ENCODE results near the gene FSIP1.
"Not testable (repeated sequence)": the region's sequence is repeated elsewhere in the genome, so short reads cannot be mapped to it uniquely, and the experiment has no call there.

FSIP1 gene

DNA sequence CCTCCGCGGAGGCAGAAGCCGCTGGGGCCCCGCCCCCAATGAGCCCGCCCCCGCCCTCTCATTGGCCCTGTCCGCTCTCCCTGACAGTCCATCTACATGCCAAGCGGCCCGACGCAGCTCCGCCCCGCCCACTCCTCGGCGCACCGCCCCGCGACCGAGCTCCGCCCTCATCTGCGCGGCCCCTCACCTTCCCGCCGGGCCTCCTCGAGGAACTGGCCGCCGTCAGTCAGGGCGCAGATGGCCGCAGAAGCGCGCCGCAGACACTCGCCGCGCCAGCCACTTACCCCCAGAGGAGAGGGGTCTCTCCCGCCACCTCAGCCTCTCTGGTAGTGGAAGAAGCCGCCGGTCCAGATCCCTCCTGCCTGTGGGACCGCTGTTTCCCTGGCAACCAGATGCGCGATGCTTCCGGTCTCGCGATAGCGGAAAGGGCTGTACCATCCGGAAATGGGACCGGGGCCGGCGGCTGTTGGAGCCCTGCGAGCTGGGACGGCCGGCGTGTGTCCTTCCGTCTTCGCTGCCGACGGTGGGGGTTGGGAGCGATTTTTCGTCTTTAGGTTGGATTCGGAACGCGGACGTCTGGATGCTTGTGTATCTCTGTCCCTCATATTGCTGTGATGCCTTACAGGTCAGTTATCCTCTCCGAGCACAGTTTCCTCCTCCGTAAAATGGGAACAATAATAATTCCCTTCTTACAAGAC, at the start of gene FSIP1:
Gene FSIP1 (minus strand): TSS at position 401 of the 698 bp plus-strand sequence. CDS start 6,317 bp downstream, outside the sequence.
- DNase-seq (ENCODE audit: low read depth) = peak; percentile 92

GRCh38 chr15:39830166-39830565, 47.5 kb upstream of the FSIP1 start:
- no peak for DNase-seq (ENCODE audit: low read depth)

- DNase-seq (ENCODE audit: low read depth) = no peak
These were observed 45.8 kb upstream of the FSIP1 start for GRCh38 chr15:39828374-39828931.

DNA sequence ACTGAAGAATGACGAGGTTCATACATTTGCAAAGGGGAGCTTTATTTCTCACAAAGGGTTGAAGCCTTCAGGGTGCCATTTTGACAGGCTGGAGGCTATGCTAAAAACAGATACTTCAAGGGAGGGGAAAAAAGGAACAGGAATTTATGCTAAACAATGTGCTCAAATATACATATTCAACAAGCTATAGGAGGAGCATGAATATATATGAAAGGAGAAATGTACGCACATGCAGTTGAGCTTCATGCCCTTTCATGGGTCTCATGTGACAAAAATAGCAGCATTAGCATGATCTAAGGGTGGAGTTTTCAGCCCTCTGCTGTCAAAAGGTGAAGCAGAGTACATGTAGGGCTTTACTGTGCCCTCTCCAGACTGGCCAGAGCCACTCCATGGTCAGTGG, 44.3 kb upstream of the FSIP1 start:
- DNase-seq (ENCODE audit: low read depth) = no peak

- no peak for DNase-seq (ENCODE audit: low read depth)
These were observed 41.0 kb upstream of the FSIP1 start for GRCh38 chr15:39823634-39824033.

- DNase-seq (ENCODE audit: low read depth) = no peak
These were observed 37.5 kb upstream of the FSIP1 start for GRCh38 chr15:39820050-39820602.

DNA sequence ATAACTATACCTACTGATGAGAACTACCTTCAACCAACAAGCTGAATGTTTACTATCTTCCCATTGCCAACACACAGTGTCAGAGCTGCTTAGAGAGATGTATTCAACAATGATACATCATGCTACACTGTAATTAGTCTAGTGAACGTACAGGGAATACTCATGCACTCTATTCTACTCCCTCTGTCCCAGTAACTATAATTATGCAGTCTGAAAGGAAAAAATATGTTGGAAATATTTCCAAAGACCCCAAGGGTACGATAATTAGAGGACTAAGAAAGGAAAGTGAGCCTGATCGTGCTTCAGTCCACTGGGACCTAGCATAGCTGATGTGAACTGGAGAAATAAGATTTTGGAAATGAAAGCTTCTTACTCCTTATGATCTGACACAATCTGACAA, 36.9 kb upstream of the FSIP1 start:
- no peak for DNase-seq (ENCODE audit: low read depth)

DNA sequence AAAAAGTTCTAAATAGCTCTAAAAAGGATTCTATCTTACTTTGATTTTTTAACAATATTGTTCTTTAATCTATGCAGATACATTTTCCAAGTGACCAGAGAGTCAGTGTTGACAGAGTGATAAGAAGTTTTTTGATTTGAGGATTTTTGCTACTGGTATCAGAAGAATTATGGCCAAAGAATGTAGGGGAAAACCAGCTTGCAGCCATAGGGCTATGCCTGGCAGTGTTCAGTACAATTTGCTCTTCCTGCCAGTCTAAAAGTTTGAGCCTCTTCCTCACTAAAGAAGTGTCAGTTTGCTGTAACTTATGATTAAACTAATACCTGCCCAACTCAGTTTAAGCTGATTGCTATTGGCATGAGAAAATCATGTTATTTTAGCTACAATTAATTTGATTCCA, 35.3 kb upstream of the FSIP1 start:
- no peak for DNase-seq (ENCODE audit: low read depth)

- DNase-seq (ENCODE audit: low read depth) = no peak
These were observed 31.8 kb upstream of the FSIP1 start for GRCh38 chr15:39814489-39814888.

- DNase-seq (ENCODE audit: low read depth) = not testable (repeated sequence)
These were observed 30.0 kb upstream of the FSIP1 start for GRCh38 chr15:39812651-39813050.

GRCh38 chr15:39808909-39809308, 26.3 kb upstream of the FSIP1 start:
- DNase-seq (ENCODE audit: low read depth) = no peak

- no peak for DNase-seq (ENCODE audit: low read depth)
These were observed 25.1 kb upstream of the FSIP1 start for GRCh38 chr15:39807791-39808190.

DNA sequence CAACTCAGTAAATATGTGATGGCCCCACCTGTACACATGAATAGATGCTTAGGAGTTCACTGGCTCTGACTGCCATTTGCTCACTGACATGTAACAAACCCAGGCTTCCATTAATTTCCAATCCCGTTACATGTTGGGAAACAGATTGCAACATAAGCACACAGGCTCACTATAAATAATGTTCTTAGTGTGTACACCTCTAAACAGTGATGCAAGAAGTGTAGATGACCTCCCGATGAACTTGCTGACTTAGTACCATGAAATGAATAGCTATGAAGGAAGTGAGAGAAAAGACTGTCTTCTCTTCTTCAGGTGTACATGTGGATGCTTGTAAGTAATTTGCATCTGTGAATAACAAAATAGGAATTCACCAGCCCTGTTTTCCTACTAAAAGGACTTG, 21.4 kb upstream of the FSIP1 start:
- DNase-seq (ENCODE audit: low read depth) = no peak

GRCh38 chr15:39803016-39803415, 20.4 kb upstream of the FSIP1 start:
- DNase-seq (ENCODE audit: low read depth) = no peak

GRCh38 chr15:39801641-39802309, 19.1 kb upstream of the FSIP1 start:
- no peak for DNase-seq (ENCODE audit: low read depth)

GRCh38 chr15:39799552-39800011, 16.9 kb upstream of the FSIP1 start:
- no peak for DNase-seq (ENCODE audit: low read depth)

- DNase-seq (ENCODE audit: low read depth) = no peak
These were observed 15.7 kb upstream of the FSIP1 start for GRCh38 chr15:39798382-39798781.

GRCh38 chr15:39797407-39797806, 14.8 kb upstream of the FSIP1 start:
- DNase-seq (ENCODE audit: low read depth) = no peak

- DNase-seq (ENCODE audit: low read depth) = no peak
These were observed 14.0 kb upstream of the FSIP1 start for GRCh38 chr15:39796601-39797000.

DNA sequence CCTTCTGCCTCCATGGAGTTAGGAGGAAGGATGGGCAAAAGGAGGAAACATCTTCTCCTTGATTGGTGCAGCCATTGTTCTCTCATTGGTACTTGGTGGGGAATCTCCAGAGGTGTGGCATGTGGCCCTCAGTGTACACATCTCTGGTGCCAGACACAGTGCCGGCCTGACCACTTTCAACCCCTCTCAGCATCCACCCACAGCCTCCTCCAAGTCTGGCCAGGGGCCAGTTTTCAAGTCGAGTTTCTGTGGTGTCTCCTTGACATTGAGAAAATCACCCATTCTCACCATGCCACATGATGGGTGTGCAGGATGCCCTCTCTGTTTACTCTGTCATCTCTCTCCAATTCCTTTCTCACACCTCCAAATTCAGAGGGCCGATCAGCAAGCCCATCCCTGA, 12.8 kb upstream of the FSIP1 start:
- no peak for DNase-seq (ENCODE audit: low read depth)

GRCh38 chr15:39794954-39795353, 12.3 kb upstream of the FSIP1 start:
- DNase-seq (ENCODE audit: low read depth) = no peak

- no peak for DNase-seq (ENCODE audit: low read depth)
These were observed 11.3 kb upstream of the FSIP1 start for GRCh38 chr15:39793923-39794322.

DNA sequence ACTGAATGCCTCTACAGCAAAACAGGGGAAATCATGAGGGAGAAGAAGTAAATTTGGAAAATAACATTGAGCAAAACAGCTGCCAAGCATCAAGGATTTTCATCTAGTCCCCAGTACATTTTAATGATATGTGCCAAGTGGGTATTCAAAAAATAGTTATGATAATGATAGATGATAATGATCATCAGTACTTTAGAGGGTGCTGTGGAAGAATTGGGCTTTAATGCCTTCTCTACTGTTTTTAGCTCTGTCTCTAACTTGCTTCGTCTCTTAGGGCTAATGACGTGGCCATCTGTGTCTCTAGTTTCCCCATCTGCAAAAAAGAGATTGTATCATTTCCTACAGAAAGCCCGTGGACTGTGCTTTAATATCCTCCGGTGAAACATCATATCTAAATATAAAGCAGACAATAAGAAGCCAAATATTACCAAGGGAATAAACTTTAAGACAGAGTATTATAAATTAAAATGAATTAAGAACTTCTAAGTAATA, 10.2 kb upstream of the FSIP1 start:
- no peak for DNase-seq (ENCODE audit: low read depth)

Data from stimulated activated CD8-positive, alpha-beta memory T cell treated with anti-CD3 and anti-CD28 coated beads, Interleukin-4, amount 100 ng/mL, for 24 hours (primary cell).